AG08395 (cell line): ENCODE measurements around the gene TRAF7.

Experiments used
- DNase-seq: peaks from one replicate; pipeline ENCODE4 v3.0.0; 2012; ENCODE audit warnings: mixed read lengths, low spot score

Gene TRAF7

DNA sequence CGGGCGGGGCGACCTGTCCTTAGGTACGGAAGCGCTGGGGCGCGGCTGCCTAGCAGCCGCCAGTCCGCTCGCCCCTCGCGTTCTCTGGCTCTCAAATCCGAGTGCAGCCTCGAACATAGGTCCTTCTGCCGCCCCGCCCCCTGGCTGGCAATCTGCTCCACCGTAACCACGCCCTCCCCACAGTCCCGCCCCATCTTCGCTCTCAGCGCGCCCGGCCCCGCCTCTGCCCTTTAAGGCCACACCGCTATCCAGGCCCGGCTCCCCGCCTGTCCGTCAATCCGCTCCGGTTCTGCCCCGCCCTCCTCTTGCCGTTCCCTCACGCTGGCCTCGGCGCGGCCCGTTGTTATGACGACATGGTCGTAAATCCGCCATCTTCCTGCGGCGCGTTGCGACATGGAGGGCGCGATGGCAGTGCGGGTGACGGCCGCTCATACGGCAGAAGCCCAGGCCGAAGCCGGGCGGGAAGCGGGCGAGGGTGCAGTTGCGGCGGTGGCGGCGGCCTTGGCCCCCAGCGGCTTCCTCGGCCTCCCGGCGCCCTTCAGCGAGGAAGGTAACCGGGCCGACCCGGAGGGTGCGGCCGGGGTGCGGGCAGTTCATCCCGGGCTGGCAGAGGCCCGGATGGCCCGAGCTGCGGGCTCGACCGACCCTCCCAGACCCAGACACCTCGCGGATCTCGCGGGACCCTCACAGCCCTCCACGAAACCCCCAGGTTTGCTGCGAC lies 67.8 kb downstream of the TRAF7 start, which contains the start of gene E4F1:
Gene E4F1 (plus strand): TSS at position 371 of the 721 bp plus-strand sequence. CDS start 23 bp downstream, at position 394.
- peak; percentile 99 for DNase-seq

DNA sequence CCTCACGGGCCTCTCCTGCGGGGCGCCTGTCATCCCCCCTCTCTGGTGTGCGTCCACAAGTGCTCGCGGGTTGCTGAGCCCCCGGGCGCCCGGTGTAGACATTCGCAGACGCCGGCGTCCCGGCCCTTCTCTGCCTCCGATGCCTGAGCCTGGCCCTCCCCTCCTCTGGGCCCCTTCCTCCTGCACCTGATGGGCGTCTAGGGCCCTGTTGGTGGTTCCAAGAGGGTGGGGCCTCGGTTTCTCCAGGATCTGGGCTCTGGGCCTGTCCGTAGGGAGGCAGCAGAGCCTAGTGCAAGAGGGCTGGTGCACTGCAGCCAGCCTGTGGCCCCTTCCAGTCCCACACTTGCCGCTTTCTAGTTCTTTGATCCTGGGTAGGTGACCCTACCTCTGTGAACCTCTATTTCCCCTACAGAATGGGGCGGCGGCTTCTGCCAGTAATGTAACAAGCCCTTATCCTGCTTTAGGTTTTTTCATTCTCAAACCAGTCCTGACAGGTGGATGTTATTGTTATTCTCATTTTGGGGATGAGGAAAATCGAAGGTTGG lies 68.4 kb downstream of the TRAF7 start:
- DNase-seq: peak; percentile 68

DNA sequence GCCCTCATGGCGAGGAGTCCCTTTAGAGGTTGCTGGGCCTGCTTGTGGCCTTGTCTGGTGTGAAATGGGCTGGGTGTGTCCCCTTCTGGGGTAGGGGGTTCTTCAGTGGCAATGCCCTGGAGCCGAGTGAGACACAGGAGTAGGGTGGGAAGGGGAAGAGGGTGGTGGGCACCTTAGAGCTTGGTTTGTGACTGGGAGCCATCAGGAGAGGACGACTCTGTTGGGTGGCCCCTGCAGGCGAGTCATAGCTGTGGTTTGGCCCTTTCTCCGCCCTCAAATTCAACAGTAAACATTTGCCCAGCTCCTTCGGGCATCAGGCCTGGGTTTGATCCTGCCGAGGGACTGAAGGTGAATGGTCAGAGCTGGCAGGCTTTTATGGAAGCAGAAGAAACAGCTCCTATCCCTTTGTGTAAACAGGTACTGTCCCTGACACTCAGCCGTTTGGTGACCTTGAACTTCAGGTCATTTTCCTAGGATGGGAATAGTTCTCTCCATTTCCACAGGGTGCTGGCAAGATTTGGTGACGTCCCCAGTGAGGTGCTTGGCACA lies 70.7 kb downstream of the TRAF7 start:
- no peak for DNase-seq

DNA sequence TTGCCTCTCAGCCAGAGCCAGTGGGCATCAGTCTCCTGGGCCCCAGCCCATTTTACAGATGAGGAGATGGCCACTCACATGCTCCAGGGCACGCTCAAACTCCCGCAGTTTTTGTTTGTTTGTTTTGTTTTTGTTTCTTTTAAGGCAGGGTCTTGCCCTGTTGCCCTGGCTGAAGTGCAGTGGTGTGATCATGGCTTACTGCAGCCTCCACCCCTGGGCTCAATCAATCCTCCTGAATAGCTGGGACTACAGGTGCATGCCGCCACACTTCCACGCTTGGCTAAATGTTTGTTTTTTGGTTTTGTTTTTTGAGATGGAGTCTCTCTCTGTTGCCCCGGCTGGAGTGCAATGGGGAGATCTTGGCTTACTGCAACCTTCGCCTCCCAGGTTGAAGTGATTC lies 71.3 kb downstream of the TRAF7 start:
- no peak for DNase-seq
